OCI-M1 (cell line): ENCODE measurements around the gene ERF.
"Not testable (repeated sequence)": the region's sequence is repeated elsewhere in the genome, so short reads cannot be mapped to it uniquely, and the experiment has no call there.

Source experiments
- DNase-seq: peaks from one replicate; lab custom pipeline; 2025; lab: John Stamatoyannopoulos, UW

Gene ERF

DNA sequence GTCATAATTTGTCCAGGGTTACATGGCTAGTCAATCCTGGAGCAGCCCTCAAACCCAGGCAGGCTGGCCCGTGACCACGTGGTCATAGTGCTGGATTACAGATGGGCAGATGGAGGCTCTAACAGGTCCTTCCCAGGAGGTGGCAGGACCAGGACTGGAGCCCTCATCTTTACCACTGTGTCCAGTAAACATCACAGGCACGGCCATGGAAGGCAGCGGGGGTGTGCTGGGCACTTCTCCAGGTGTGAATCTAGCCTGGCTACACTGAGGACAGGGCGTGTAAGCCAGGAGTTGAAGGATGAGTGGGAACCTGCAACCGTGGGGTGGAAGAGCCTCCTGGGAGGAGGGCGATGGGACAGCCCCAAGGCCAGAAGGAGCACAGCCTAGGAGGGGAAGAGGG is 20.2 kb upstream of the ERF start:
- DNase-seq: no peak

DNA sequence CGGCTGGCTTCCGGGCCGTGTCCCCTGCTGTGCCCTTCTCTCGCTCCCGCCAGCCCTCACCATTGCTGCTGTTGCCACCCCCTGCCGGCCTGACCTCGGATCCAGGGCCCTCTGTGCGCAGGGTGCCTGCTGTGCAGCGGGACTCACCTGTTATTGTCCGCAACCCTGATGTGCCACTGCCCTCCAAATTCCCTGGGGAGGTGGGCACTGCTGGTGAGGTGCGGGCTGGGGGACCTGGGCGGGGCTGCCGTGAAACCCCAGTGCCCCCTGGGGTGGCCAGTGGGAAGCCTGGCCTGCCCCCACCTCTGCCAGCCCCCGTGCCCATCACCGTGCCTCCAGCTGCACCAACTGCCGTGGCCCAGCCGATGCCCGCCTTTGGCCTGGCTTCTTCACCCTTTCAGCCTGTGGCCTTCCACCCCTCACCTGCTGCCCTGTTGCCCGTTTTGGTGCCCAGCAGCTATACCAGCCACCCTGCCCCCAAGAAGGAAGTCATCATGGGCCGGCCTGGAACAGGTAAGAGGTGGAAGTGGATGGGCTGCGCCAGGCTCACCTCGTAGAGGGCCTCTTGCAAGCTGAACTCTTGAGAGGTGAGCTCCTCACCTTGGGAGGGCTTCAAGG is 19.2 kb upstream of the ERF start:
- DNase-seq: no peak

DNA sequence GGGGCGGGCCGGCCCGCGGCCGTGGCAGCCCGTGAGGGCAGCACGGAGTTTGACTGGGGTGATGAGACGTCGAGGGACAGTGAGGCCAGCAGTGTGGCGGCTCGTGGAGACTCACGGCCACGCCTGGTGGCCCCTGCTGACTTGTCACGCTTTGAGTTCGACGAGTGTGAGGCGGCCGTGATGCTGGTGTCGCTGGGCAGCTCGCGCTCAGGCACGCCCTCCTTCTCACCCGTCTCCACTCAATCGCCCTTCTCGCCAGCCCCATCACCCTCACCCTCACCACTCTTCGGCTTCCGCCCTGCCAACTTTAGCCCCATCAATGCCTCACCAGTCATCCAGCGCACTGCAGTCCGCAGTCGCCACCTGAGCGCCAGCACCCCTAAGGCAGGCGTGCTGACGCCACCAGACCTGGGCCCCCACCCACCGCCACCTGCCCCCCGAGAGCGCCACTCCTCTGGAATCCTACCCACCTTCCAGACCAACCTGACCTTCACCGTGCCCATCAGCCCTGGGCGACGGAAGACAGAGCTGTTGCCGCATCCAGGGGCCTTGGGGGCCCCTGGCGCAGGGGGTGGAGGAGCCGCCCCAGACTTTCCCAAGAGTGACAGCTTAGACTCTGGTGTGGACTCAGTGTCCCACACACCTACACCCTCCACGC is 18.6 kb upstream of the ERF start:
- no peak for DNase-seq

DNA sequence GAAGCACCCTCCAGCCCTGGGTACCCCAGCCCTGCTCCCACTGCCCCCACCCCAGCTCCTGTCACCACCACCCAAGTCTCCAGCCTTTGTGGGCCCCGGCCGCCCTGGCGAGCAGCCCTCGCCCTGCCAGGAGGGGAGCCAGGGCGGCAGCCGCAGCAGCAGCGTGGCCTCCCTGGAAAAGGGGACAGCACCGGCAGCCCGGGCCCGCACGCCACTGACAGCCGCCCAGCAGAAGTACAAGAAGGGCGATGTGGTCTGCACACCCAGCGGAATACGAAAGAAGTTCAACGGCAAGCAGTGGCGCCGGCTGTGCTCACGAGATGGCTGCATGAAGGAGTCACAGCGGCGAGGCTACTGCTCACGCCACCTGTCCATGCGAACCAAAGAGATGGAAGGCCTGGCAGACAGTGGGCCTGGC is 18.1 kb upstream of the ERF start:
- no peak for DNase-seq

DNA sequence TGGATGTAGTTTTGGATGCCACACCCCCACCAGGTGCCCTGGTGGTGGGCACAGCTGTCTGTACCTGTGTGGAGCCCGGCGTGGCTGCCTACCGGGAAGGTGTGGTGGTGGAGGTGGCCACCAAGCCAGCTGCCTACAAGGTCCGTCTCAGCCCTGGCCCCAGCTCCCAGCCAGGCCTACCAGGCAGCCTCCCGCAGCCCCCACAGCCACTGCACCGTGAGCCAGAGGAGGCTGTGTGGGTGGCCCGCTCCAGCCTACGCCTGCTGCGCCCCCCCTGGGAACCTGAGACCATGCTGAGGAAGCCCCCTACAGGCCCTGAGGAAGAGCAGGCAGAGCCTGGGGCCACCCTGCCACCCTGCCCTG is 17.6 kb upstream of the ERF start:
- no peak for DNase-seq

DNA sequence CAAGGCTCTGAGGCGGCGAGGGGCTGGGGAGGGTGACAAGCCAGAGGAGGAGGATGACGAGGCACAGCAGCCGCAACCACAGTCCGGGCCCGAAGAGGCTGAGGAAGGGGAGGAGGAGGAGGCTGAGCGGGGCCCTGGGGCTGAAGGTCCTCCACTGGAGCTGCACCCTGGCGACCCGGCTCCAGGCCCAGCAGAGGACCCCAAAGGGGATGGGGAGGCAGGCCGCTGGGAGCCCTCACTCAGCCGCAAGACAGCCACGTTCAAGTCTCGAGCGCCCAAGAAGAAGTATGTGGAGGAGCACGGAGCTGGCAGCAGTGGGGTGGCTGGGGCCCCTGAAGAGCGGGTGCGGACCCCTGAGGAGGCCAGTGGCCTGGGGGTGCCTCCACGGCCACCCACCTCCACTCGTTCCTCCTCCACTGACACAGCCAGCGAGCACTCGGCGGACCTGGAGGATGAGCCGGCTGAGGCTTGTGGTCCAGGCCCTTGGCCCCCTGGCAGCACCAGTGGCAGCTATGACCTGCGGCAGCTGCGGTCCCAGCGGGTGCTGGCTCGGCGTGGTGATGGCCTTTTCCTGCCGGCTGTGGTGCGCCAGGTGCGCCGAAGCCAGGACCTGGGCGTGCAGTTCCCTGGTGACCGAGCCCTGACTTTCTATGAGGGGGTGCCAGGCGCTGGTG is 17.1 kb upstream of the ERF start:
- no peak for DNase-seq

DNA sequence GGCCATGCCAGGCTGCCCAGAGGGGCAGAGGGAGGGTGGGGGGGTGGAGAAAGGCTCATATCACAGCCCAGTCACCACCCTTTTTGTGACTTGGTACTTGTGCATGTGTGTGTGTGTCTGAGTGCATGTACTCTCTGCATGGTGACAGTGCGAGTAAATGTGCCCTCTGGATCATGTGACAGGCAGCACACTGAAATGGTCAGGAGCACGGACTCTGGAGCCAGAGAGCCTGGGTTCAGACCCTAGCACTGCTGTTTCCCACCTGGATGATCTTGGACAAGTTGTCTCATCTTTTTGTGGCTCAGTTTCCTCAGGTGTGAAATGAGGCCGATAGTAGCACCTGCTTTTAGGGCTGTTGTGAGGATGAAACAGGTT is 16.1 kb upstream of the ERF start:
- no peak for DNase-seq

DNA sequence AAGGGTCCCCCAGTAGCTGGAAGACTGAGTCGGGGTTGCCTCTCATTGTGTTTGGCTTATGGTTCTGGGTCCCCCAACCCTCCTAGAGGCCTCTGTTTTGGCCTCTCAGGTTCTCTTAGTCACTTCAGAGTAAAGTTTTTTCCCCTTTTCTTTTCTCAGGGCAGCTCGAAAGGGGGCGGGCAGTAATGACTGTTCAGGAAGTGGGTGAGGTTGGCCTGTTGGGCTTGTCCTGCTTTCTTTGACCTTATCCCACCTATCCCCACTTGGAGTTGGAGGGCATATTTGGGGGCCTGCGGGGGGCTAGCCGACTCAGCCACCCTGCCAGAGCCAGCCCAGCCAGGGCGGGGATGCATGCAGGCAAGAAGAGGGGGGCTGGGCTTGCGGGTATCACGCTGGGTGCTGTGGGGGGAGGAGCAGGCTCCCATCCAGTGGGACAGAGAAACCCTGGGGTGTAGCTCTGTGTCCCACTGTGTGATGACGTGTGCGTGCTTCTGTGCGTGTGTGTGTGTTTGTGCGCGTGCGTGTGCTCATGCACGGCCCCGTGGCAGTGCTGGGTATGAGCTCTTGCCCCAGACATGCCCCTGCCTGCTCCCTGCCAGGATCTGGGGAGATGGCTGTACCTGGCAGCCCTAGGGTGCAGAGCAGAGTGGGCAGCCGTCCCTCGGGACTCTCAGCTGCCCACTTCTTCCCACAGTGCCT is 15.6 kb upstream of the ERF start:
- DNase-seq: peak; percentile 75

DNA sequence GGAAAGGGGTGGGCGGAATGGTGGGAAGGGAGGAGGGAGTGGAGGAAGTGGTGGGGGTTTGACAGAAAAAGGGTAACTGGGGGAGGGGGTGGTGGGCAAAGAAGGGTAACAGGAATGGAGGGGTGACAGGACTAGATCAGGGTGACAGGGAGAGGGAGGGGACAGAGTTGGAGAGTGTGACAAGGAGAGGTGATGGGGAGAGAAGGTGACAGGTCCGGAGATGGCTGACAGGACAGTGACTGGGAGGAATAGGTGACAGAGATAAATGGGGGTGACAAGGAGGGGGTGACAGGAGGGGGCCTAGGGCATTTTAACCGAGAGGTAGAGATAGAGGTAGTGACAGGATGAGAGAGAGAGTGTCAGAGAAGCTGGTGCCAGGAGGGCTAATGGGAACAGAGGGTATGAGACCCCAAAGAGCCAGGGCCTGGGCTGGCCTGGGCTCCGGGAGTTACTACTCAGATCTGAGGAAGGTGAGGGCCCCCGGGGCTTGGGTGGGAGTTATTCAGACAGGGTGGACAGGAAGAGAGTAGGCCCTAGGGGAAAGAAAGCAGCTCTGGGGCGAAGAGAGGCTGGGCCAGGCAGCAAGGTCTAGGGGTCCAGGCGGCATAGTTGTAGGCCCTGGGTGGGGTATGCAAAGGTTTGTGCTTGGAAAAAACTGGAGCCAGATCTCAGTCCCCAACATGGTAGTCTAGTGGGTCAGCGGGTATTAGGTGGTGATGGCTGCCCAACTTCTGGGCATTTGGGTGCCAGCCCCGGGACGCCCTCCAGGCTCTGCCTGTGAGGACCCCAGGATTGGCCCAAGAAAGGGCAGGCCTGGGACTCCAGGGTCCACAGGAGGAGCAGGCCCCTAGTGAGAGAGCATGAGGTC is 14.8 kb upstream of the ERF start:
- DNase-seq: peak; percentile 52

DNA sequence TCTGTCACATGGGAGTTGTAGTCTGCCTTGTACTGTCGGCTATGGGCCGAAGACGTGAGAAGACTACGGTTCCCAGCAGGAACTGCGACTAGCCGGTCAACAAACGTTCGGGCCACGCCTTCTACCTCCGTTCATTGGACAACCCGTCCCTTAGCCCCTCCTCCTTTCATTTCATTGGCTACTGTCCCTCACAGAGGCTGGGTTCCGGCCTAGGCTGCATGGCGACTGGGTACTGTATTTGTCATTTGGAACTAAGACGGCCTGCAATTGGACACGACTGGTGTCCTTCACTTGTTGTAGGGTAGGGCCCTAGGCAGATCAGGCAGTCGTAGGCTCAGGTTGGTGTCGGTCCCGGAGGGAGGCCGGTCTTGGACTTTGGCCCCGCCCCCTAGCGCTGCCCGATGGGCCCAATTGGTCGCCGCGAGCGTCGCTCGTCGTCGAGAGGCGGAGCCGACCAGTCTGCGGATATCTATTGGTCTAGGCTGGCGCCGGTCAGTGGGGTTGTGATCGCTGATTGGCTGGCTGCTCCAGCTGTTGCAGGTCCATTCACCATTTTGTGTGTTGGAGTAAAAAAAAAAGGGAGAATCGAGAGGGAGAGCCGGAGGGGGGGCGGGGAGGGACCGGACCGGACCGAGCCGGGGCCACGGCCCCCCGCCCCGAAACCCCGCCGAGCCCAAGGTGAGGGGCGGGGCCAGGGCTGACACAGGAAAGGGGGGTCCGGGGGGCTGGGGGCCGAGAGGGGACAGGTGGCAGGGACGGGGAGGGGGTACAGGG is 14.0 kb upstream of the ERF start, which contains the start of gene CIC:
Gene CIC (plus strand): TSS at position 549 of the 774 bp plus-strand sequence. CDS start 2,532 bp downstream, outside the sequence.
- DNase-seq: peak; percentile 100

DNA sequence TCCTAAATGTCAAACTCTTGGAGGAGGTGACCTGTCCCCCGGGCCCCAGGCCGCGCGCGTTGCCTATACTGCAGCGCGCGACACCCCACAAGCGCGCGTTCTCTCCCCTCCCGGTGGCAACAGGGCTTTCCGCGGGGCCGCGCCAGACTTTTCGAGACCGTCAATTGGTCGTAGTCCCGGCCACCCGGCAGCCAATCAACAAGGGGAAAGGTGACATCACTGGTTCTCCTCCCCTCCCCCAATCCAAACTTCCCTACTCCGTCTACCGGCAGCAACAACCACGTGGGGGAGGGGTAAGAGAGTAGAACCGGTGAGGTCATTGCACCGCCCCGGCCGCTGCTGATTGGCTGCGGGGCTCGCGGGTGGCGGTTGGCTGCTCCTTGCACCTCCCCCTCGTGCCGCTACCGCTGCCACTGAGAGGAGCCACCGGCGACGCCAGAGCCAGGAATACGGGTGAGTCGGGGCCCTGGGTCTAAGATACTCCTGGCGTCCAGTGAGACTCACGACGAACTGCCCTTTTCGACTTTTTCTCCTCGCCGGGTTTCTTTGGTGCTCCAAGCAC is 13.3 kb upstream of the ERF start:
- DNase-seq: peak; percentile 100

DNA sequence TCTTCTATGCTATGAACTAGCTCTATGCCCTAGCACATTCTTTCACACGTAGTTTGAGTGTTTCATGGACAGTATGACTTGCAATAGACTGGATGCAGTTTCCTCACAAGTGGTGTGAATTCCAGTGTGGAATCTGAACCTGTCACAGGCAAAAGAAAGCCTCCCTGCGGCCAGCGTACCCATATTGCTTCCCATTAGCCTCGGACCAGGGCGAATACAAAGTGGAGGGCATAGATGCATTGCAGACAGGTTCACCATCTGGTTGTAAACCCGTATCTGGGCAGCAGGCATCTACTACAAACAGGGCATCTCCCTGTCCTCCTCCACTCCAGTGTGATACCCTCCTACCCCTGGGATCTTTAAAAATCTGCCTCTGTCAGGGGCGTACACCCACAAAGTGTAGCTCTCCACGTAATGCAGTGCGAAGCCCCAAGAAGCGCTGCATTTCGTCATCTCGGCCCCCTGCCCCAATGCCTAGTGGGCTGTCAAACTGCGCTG is 12.8 kb upstream of the ERF start:
- DNase-seq: no peak

DNA sequence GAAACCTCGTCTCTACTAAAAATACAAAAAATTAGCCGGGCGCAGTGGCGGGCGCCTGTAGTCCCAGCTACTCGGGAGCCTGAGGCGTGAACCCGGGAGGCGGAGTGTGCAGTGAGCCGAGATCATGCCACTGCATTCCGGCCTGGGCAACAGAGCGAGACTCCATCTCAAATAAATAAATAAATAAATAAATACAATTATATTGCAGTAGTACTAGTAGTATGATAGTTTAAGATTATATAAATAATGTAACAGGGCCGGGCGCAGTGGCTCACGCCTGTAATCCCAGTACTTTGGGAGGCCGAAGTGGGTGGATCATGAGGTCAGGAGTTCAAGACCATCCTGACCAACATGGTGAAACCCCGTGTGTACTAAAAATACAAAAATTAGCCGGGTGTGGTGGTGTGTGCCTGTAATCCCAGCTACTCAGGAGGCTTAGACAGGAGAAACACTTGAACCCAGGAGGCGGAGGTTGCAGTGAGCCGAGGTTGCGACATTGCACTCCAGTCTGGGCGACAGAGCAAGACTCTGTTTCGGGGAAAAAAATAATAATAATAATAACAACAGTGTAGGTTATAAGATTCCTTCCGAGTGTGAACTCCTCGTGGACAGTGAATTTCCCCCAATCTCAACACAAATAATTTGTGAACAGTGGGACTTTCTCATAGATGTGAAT is 12.1 kb upstream of the ERF start:
- DNase-seq: not testable (repeated sequence)

DNA sequence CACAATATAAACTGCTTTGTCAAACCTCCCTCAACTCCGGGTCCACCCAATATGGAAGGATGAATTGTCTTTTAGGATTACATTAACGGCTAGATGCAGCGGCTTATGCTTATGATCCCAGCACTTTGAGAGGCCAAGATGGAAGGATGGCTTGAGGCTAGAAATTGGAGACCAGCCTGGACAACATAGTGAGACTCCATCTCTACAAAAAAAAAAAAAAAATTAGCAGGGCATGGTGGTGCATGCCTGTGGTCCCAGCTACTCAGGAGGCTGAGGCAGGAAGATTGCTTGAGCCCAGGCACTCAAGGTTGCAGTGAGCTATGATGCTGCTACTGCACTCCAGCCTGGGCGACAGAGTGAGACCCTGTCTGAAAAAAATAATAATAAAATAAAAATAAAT is 11.2 kb upstream of the ERF start:
- DNase-seq: not testable (repeated sequence)

DNA sequence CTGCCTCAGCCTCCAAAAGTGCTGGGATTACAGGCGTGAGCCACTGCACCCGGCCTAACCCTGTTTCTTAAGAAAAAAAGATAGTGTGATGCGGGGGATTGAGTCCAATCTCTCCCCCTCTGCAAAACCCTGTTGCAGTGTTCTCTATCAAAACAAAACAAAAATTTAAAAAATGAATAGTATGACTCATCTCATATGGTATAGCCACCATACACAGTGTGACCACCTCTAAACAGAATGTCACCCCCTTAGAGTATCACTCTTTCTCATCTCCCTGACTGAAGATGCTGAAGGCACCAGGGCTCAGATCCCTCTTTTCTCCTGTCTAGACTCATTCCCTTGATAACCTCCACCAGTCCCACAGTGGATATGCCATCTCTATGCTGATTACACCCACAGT is 6.8 kb upstream of the ERF start:
- DNase-seq: no peak

DNA sequence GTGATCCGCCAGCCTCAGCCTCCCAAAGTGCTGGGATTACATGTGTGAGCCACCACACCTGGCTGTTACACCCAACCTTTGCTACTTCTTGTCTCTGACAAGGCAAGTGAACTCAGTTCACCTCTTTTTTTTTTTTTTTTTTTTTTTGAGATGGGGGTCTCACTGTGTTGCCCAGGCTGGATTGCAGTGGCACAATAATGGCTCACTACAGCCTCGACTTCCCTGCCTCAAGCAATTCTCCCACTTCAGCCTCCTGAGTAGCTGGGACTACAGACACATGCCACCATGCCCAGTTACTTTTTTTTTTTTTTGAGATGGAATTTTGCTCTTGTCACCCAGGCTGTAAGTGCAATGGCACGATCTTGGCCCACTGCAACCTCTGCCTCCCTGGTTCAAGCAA is 2.9 kb upstream of the ERF start:
- DNase-seq: not testable (repeated sequence)

DNA sequence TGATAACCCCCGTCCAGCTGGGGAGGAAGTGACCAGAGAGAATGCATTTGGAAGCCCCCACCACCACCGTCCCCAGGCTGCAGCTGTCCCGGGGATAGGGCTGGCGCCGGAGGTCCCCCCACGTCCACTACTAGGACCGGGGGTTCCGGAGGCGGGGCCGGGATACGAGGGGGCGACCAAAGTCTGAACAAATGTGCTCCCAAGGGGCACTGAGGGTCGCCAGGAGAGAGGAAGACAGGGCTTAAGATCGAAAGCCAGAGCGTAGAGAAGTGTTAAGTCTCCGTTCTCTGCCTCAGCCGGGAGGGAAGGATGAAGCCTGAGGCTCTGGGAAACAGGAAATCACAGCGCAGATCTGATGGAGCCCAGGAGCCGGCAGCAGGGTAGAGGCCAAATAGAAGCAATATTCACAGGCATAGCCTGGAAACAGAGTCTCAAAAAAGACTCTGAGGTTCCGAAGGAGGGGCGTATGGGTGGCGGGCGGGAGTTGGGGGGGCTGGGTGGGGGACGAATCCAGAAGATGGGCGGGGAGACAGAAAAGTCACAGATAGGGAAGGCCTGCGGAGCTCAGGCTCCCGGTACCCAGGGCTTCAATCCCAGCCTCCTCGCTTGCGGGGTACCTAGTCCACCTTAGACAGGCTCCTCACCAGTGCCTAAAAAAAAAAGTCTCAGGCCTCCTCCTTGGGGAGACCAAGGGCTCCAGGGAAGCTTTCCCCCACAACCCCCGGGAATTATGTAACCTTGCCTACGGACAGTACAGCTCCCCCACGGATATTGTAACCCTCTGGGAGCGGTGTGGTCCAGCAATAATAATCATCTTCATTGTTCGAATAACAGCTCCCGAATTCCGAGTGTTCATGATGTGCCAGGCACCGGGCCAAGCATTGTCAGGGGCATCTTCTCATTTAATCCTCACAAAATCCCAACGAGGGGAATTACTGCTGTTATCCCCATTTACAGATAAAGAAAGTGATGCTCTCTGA is 1.1 kb upstream of the ERF start:
- peak; percentile 59 for DNase-seq

DNA sequence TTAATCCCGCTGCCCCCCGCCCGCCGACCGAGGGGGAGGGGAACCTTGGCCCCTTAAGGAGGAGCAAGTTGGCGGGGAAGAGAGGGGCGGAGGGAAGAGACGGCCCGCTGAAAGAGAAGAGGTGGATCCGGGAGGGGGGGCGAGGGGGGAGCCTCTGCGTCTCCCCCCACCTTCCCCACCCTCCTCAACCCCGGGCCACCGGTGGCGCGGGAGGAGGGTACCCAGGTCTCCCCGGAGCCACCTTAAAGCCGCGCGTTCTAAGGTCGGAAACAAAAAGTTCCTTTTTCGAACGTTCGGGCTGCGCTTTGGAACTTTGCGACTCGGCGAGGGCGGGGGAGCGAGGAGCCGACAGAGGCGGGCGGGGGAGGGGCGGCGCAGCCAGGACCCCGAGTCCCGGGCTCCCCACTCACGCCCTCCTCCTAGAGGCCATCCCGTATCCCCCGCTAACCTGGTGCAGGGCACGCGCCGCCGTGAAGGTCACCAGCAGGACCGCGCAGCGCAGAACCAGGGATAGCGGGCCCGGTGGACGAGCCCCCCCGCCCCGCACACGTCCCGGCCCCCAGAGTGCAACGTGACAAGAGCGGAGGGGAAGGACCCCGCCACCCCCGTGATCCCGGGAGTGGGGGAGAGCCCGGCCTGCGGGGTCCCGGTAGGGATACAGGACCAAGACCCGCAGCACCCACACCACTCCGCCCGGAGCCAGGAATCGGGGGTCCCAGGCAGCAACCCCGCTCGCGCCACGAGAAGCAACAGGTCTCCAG is 659 bp downstream of the ERF start:
- DNase-seq: peak; percentile 91
